Breast epithelium (tissue), 4 donors: ENCODE data around the gene CENPU. TPM values are rescaled to one million over a fixed set of nuclear protein-coding genes. Genes with fewer than 3 reads are reported as not detected.
A peak's percentile ranks its signal among the peaks of the same experiment; 100 is the strongest.

Experiments used
- DNase-seq, 2 donors: peaks; one replicate each; pipeline ENCODE4 v3.0.0-alpha.2; 2019; ENCODE audit warnings: low spot score in 2 of 2
- H3K27ac ChIP-seq, 2 donors: fragments of 200-600 bp; sonication (generic) in 1 of 2; one replicate each; pipeline ENCODE4 v1.5.1; 2016 to 2019; ENCODE audit warnings: mild to moderate bottlenecking in 1 of 2
- H3K27me3 ChIP-seq, 2 donors: fragments of 200-600 bp; sonication (generic) in 1 of 2; one replicate each; pipeline versions ENCODE4 v1.5.1 to v1.6.0; 2017 to 2019; ENCODE audit warnings: control low read depth in 1 of 2, mild to moderate bottlenecking in 1 of 2
- H3K36me3 ChIP-seq: fragments of 200-600 bp; one replicate; pipeline ENCODE4 v1.5.1; 2019
- H3K4me1 ChIP-seq, 2 donors: fragments of 200-600 bp; sonication (generic); one replicate each; pipeline ENCODE4 v1.5.1; 2016 to 2019; ENCODE audit warnings: control low read depth in 1 of 2
- H3K4me3 ChIP-seq, 3 donors: fragments of 200-600 bp; sonication (generic); 1 replicate in 2 of 3; 2 replicates in 1 of 3; pipeline ENCODE4 v1.5.1; 2016 to 2019; ENCODE audit warnings: mild to moderate bottlenecking in 3 of 3, moderate library complexity in 2 of 3
- H3K9me3 ChIP-seq, 2 donors: fragments of 200-600 bp; sonication (generic) in 1 of 2; one replicate each; pipeline ENCODE4 v1.5.1; 2016 to 2019; ENCODE audit warnings: control low read depth in 1 of 2
- POLR2A ChIP-seq: fragments of 450-650 bp; IDR thresholded peaks from one replicate; pipeline ENCODE4 v1.6.1; 2016; ENCODE audit warnings: antibody characterized with exemption, mild to moderate bottlenecking, moderate library complexity
- POLR2AphosphoS5 ChIP-seq, 3 donors: sonication (generic); formaldehyde crosslinking; IDR thresholded peaks; one replicate each; pipeline ENCODE4 v1.6.1; 2017; ENCODE audit warnings: antibody characterized with exemption in 3 of 3
- intact Hi-C: fragments of 100-400 bp; cut with DNase I; formaldehyde crosslinking; loops from one replicate; pipeline ENCODE4 v1.15.1; 2023; ENCODE audit warnings: low total_unique reads
- total RNA-seq, 3 donors: library from RNA; depleted of rRNA; stranded (reverse); fragments of >200 nt; gene quantifications; one replicate each; pipeline ENCODE4 v1.1.0, GENCODE V29; 2016
- TF ChIP-seq, protein P1 (sequence below), 3 donors: fragments of 450-650 bp; IDR thresholded peaks; one replicate each; pipeline ENCODE4 v1.5.1; 2016 to 2017; ENCODE audit warnings: antibody characterized with exemption in 3 of 3, mild to moderate bottlenecking in 3 of 3, moderate library complexity in 3 of 3

The CENPU gene
- total RNA-seq, 3 donors from 2014 or later, result 2.2 to 4.3 (median 2.6) TPM

DNA sequence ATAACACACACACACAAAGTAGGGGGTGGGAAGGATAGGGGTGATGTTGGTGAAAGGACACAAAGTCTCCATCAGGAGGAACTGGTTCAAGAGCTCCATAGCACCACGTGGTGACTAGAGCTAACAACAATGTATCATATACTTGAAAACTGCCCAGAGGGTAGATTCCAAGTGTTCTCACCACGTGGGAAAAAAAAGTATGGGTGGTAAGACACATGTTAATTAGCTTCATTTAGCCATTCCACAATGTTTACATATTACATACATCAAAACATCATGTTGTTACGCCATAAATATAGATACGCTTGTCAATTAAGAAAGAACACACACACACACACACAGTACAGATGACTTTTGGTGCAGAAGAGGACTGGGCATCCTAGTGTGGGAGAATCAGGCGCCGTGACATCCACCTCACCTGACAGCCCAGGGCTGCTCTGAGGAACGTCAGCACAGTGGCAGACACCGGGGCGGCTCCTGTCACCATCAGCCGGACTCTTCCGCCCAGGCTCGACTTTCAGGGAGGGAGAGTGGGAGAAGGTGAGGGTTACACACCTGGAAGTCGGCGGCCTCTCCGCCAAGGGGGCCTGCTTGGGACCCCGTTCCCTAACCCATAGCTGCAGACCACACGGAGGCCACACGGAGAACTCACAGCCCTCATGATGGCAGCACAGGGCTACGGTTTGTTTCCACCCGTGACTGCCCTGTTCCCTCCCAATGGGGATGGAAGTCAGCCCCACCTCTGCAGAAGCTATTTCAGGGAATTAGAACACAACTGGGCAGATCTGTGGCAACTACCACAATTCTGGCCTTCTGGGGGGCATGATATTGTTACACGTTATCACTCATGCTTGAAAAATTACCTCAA is 31.8 kb upstream of the CENPU start:
- no peak overlapping the region for H3K27ac ChIP-seq
- H3K27me3 ChIP-seq, result no peaks in the 10 kb centered on the region
- no peaks in the 10 kb centered on the region for H3K4me1 ChIP-seq
- no peaks in the 10 kb centered on the region for H3K36me3 ChIP-seq
- TF ChIP-seq POLR2AphosphoS5 (IDR thresholded peaks at IDR 0.05) (no peak), POLR2A (no peak)
- TF ChIP-seq, protein P1, sequence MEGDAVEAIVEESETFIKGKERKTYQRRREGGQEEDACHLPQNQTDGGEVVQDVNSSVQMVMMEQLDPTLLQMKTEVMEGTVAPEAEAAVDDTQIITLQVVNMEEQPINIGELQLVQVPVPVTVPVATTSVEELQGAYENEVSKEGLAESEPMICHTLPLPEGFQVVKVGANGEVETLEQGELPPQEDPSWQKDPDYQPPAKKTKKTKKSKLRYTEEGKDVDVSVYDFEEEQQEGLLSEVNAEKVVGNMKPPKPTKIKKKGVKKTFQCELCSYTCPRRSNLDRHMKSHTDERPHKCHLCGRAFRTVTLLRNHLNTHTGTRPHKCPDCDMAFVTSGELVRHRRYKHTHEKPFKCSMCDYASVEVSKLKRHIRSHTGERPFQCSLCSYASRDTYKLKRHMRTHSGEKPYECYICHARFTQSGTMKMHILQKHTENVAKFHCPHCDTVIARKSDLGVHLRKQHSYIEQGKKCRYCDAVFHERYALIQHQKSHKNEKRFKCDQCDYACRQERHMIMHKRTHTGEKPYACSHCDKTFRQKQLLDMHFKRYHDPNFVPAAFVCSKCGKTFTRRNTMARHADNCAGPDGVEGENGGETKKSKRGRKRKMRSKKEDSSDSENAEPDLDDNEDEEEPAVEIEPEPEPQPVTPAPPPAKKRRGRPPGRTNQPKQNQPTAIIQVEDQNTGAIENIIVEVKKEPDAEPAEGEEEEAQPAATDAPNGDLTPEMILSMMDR (IDR thresholded peaks at IDR 0.05), result no peak
- H3K4me3 ChIP-seq, result no peak overlapping the region
- no peaks in the 10 kb centered on the region for H3K9me3 ChIP-seq
- intact Hi-C loops, result no loop called here
- no peak for DNase-seq

DNA sequence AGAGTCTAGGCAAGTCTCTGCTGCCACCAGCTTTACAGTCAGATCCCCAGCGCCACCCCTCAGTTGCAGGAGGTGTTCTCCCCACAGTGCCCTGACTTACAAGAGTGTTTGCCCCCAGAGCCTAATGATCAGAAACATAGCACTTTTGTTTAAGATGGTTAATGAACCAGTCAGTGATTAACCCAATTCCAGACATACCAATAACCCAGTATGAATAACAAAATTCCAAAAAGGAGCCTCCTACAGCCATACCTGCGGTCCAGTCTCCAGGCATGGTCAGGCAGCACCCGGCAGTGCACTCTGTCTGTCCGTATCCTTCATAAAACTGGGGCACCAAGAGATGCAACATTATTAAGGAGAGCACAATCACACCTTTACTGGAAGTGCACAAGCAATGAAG is 30.7 kb upstream of the CENPU start:
- Histone ChIP-seq H3K27me3 (no peaks in the 10 kb centered on the region), H3K36me3 (no peaks in the 10 kb centered on the region)
- no peak for DNase-seq

DNA sequence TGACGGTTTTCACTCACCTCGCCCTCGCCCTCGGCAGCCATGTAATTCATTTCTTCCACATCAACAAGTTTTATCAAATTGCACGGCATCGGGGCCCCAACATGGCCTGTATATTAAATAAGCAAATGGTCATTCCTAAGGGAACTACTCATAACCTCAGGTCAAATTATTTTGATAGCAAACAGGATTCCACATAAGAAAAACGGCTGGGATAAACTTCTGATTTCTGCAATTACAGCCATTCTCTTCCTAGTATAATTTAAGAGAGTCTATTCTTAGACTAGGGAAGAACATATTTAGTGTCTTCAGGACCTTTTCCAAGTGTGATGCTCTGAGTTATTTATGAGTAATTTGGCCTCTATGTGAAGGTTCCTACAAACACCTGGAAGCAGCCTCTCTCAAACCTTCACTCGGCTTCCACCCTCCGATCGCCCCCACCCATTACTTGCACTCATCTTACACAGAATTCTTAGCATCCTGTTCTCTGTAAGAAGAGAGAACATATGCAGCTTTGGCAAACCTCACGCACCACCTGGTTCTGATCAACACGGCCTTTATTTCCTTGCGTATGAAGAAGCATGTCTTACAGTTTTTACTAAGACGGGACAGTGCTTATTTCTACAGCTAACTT is 29.4 kb upstream of the CENPU start:
- no peak for TF ChIP-seq POLR2AphosphoS5 (IDR thresholded peaks at IDR 0.05)
- TF ChIP-seq POLR2A, result no peak
- TF ChIP-seq, protein P1 (IDR thresholded peaks at IDR 0.05), result no peak
- no peaks in the 10 kb centered on the region for H3K36me3 ChIP-seq
- no peak overlapping the region for H3K4me3 ChIP-seq
- peak overlapping the region in 1 of 2 donors; percentile 58 for H3K27ac ChIP-seq
- H3K9me3 ChIP-seq, result no peaks in the 10 kb centered on the region
- no peaks in the 10 kb centered on the region for H3K4me1 ChIP-seq
- no peaks in the 10 kb centered on the region for H3K27me3 ChIP-seq
- DNase-seq, result no peak
- intact Hi-C loops, result no loop called here

More for the DNA sequence above, 30.7 kb upstream of the CENPU start:
- TF ChIP-seq POLR2A, result no peak
- TF ChIP-seq POLR2AphosphoS5 (IDR thresholded peaks at IDR 0.05), result no peak
- TF ChIP-seq, protein P1 (IDR thresholded peaks at IDR 0.05), result no peak
- H3K4me3 ChIP-seq, result no peak overlapping the region
- no peaks in the 10 kb centered on the region for H3K4me1 ChIP-seq
- intact Hi-C loops, result no loop called here
- no peak overlapping the region for H3K27ac ChIP-seq
- H3K9me3 ChIP-seq, result no peaks in the 10 kb centered on the region

DNA sequence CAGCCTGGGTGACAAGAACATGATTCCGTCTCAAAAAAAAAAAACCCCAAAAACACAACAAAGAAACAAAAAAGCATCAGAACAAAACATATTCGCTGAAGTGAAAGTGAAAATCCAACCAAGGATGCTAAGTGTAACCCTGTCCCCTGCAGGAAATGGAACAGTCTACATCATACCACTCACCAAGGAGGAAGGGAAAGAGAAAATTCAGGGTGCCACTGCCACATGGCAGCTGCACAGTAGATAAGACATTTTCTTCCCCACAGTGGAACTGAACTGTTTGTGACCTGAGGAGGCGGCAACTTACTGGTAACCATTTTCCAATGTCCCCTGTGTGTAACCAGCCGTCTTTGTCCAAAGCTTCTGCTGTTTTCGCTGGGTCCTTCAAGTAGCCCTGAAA is 28.2 kb upstream of the CENPU start:
- H3K4me3 ChIP-seq, result no peak overlapping the region
- H3K9me3 ChIP-seq, result no peaks in the 10 kb centered on the region
- no peaks in the 10 kb centered on the region for H3K27me3 ChIP-seq
- no peak for DNase-seq
- H3K36me3 ChIP-seq, result no peaks in the 10 kb centered on the region
- no peak overlapping the region for H3K27ac ChIP-seq
- intact Hi-C loops, result no loop called here
- no peaks in the 10 kb centered on the region for H3K4me1 ChIP-seq
- TF ChIP-seq POLR2AphosphoS5 (IDR thresholded peaks at IDR 0.05) (no peak), POLR2A (no peak)
- TF ChIP-seq, protein P1 (IDR thresholded peaks at IDR 0.05), result no peak

DNA sequence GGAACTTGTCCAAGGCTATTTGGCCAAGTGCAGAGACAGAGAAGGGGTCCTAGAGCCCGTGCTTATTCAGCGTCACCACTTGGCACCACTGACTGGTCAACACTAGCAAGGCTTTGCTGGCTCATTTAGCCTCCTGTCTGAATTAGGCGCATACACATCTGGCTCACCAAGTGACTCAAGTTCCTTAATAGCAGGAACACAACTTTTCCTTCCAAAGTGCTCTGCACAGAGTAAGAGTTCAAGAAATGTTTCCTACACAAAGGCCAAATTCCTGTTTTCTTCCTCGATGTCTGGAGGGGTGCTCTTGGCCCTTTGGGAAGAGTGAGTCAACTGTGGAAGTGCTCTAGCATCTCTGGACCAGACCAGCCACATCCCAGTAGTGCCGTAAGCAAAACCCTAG is 26.8 kb upstream of the CENPU start:
- Histone ChIP-seq H3K36me3 (no peaks in the 10 kb centered on the region), H3K4me3 (no peak overlapping the region), H3K27me3 (no peaks in the 10 kb centered on the region), H3K4me1 (no peaks in the 10 kb centered on the region), H3K27ac (no peak overlapping the region), H3K9me3 (no peaks in the 10 kb centered on the region)
- DNase-seq, result no peak
- intact Hi-C loops, result no loop called here
- no peak for TF ChIP-seq POLR2AphosphoS5 (IDR thresholded peaks at IDR 0.05)
- TF ChIP-seq, protein P1 (IDR thresholded peaks at IDR 0.05), result no peak
- TF ChIP-seq POLR2A, result no peak
